NT2/D1 (cell line): ENCODE data around the gene NFKBIA.

Experiments
- DNase-seq: peaks from one replicate; pipeline ENCODE4 v3.0.0-alpha.2; 2011; ENCODE audit warnings: low read depth, low spot score
- H3K27me3 ChIP-seq: 2 replicates; pipeline ENCODE4 v1.6.0; 2011; ENCODE audit warnings: mild to moderate bottlenecking; ENCODE audit not compliant: insufficient read length, insufficient read depth
- H3K36me3 ChIP-seq: 2 replicates; pipeline ENCODE4 v1.6.1; 2011; ENCODE audit warnings: mild to moderate bottlenecking, low read length, mixed read lengths; ENCODE audit not compliant: insufficient read depth, insufficient read length
- H3K4me1 ChIP-seq: 2 replicates; pipeline ENCODE4 v1.5.1; 2011; ENCODE audit not compliant: insufficient read depth, insufficient read length
- H3K4me3 ChIP-seq: 2 replicates; pipeline ENCODE4 v1.5.1; 2011; ENCODE audit warnings: low read depth; ENCODE audit not compliant: insufficient read length
- H3K9ac ChIP-seq: 2 replicates; pipeline ENCODE4 v1.6.0; 2011; ENCODE audit warnings: low read depth; ENCODE audit not compliant: insufficient read length
- H3K9me3 ChIP-seq: 2 replicates; pipeline ENCODE4 v1.5.1; 2011; ENCODE audit warnings: mild to moderate bottlenecking, low read length; ENCODE audit not compliant: insufficient read depth
- SUZ12 ChIP-seq: IDR thresholded peaks from 2 replicates; pipeline ENCODE4 v1.6.1; 2011; ENCODE audit not compliant: insufficient read length, insufficient read depth; ENCODE audit errors: extremely low read depth
- YY1 ChIP-seq: IDR thresholded peaks from 2 replicates; pipeline ENCODE4 v1.6.1; 2011; ENCODE audit not compliant: insufficient read length, insufficient read depth
- ZNF274 ChIP-seq: IDR thresholded peaks from 2 replicates; pipeline ENCODE4 v1.6.1; 2011; ENCODE audit warnings: mild to moderate bottlenecking, low read depth, low read length

NFKBIA gene

DNA sequence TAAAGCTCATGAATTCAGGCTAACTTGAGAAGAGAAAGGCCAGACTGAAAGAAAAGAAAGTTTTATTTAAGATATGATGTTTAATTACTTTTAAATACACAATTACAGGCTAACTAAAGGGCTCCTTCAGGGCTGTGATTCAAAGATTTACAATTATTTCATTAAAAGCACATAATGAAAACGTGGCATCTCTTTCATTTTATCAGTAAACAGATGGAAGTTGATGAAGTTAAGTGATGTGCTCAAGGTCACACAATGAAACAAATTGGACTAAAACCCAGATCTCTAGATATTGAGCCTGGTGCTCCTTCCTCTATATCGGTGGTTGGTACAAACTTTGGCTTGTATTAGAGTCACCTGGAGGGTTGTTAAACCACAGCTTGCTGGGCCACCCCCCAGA is 13.5 kb upstream of the NFKBIA start:
- Histone ChIP-seq H3K4me1 (no peaks in the 10 kb centered on the region), H3K36me3 (no peaks in the 10 kb centered on the region), H3K4me3 (no peak overlapping the region), H3K27me3 (no peaks in the 10 kb centered on the region), H3K9ac (no peak overlapping the region), H3K9me3 (no peaks in the 10 kb centered on the region)
- TF ChIP-seq YY1 (no peak), SUZ12 (no peak), ZNF274 (no peak)
- no peak for DNase-seq

DNA sequence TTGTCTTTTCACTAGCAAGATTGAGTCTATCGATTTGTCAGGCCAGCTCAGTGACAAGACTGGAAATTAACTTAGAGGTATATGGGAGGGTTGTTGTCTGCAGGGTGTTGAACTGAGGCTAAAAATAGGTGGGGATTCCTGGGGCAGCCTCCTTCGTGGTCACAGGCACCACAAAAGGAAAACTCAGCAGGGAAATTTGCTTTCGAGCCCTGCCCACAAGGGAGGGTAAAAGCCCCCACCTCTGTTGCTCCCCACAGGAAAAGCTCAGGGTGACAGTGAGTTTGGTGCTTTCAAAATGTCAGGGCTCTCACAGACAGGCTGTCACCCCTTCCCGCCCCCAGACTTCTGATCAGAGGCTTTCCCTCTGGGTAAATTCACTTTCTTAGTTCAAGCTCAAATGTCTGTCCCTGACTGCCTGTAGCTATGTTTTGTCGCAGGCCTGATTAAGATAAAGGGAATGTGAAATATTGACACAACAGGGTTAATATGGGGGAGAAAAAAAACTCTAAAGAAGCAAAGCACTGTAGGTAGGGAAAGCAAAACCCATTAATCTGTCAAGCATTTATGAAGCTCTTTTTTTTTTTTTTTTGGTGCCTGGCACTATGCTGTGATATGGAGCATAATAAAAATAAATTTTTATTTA is 11.7 kb upstream of the NFKBIA start:
- Histone ChIP-seq H3K9me3 (no peaks in the 10 kb centered on the region), H3K4me3 (no peak overlapping the region), H3K9ac (no peak overlapping the region), H3K4me1 (no peaks in the 10 kb centered on the region), H3K27me3 (no peaks in the 10 kb centered on the region), H3K36me3 (no peaks in the 10 kb centered on the region)
- no peak for DNase-seq
- TF ChIP-seq YY1 = no peak
- no peak for TF ChIP-seq ZNF274
- no peak for TF ChIP-seq SUZ12

DNA sequence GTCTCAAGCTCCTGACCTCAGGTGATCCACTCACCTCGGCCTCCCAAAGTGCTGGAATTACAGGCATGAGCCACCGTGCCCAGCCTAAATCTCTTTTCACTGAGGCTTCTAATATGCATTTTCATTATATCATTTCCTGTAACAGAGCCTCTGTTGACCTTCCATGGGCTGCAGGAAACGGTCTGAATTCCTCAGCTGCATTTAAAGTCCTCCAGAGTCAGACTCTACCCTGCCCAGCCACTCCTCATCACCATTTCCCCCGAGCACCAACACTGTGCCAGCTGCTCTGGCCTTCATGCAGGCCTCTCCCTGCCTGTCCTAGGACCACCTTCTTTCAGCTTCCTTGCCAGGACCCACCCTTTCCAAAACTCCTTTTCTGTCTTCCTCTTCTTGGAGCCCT is 9.8 kb upstream of the NFKBIA start:
- Histone ChIP-seq H3K27me3 (no peaks in the 10 kb centered on the region), H3K4me1 (no peaks in the 10 kb centered on the region), H3K4me3 (no peak overlapping the region), H3K9me3 (no peaks in the 10 kb centered on the region), H3K36me3 (no peaks in the 10 kb centered on the region), H3K9ac (no peak overlapping the region)
- no peak for DNase-seq
- TF ChIP-seq YY1 (no peak), ZNF274 (no peak), SUZ12 (no peak)

DNA sequence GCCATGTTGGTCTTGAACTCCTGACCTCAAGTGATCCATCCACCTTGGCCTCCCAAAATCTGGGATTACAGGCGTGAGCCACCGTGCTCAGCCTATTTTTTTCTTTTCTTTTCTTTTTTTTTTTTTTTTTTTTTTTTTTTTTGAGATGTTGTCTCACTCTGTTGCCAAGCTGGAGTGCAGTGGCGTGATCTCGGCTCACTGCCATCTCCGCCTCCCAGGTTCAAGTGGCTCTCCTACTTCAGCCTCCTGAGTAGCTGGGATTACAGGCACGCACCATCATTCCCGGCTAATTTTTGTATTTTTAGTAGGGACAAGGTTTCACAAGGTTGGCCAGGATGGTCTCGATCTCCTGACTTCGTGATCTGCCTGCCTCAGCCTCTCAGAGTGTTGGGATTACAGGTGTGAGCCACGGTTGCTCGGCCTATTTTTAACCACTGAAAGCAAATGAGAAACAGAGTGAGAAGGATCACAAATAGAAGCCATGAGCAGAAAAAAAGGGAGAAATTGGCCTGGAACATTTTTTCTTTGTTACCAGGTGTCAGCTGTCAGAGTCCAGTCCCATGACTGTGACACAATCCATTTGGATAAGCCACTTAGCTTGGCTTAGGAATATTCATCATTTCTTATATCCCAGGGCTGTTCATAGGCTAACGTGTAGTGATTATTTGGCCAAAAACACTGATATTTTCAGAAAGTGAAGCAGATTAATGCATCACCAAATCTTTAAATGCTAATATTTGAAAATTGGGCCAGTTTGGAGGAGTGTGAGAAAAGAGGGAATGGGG is 7.9 kb upstream of the NFKBIA start:
- no peak overlapping the region for H3K4me3 ChIP-seq
- H3K36me3 ChIP-seq = no peaks in the 10 kb centered on the region
- TF ChIP-seq ZNF274 (no peak), SUZ12 (no peak), YY1 (no peak)
- DNase-seq = no peak
- H3K4me1 ChIP-seq = no peaks in the 10 kb centered on the region
- no peaks in the 10 kb centered on the region for H3K27me3 ChIP-seq
- no peaks in the 10 kb centered on the region for H3K9me3 ChIP-seq
- no peak overlapping the region for H3K9ac ChIP-seq

DNA sequence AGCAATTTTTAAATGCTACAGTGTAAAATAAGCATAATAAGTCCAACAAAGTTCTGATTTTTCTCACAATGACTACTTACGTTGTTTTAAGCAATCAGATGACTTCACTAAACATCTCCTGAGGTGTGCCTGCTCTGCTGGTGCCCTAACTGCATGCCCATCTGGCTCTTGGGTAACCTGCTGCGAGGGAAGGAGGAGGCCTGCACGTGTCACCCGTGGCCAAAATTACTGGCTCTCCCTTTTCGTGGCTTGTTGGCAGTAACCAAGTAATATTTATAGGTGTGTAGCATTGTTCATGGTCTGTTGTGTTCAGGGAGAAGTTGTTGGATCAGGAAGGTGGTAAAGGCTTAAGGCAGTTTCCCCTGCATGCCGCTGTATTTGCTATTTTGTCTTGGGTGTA is 6.3 kb upstream of the NFKBIA start:
- H3K27me3 ChIP-seq = no peaks in the 10 kb centered on the region
- DNase-seq = no peak
- H3K9ac ChIP-seq = no peak overlapping the region
- H3K4me1 ChIP-seq = no peaks in the 10 kb centered on the region
- H3K36me3 ChIP-seq = no peaks in the 10 kb centered on the region
- H3K9me3 ChIP-seq = no peaks in the 10 kb centered on the region
- TF ChIP-seq SUZ12 (no peak), ZNF274 (no peak), YY1 (no peak)
- H3K4me3 ChIP-seq = no peak overlapping the region

DNA sequence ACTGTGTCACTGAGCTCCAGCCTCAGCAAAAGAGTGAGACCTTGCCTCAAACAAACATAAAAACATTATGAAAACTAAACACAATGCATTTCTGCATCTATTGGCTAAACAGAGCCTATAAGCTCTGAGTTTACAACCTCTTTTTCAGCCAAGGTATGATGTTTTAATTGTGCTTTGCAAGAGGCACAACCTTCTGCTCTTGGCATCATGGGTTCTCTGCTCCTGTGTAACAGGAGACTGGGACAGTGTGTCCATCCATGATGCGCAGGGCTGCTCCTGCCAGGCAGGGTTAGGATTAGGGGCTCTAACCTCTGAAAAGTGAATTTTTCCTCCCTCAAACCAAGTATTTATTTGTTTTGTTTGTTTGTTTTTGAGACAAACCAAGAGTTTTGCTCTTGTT is 5.0 kb upstream of the NFKBIA start:
- Histone ChIP-seq H3K4me3 (no peak overlapping the region), H3K9ac (no peak overlapping the region), H3K9me3 (no peaks in the 10 kb centered on the region), H3K4me1 (peaks cover 4% of the 10 kb centered on the region), H3K27me3 (no peaks in the 10 kb centered on the region), H3K36me3 (no peaks in the 10 kb centered on the region)
- DNase-seq = no peak
- no peak for TF ChIP-seq YY1
- no peak for TF ChIP-seq SUZ12
- TF ChIP-seq ZNF274 = no peak

DNA sequence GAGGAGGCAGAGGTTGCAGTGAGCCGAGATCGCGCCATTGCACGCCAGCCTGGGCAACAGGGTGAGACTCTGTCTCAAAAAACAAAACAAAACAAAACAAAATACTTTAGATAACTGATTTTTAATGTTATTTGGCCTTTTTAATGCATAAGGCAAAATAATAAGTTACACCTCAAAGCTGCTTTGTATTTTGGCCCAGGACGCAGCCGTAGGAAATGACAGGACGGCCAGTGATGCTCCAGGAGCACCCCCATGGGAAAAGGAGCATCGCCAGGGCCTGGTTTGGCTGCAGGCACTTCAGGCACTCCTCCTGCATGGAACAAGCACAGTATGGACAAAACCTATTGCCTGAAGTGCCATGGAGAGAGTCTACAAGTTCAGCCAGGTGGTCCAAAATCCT is 3.5 kb upstream of the NFKBIA start:
- no peak overlapping the region for H3K4me3 ChIP-seq
- H3K4me1 ChIP-seq = peaks cover 6% of the 10 kb centered on the region
- H3K9ac ChIP-seq = no peak overlapping the region
- no peaks in the 10 kb centered on the region for H3K9me3 ChIP-seq
- no peaks in the 10 kb centered on the region for H3K27me3 ChIP-seq
- TF ChIP-seq ZNF274 (no peak), SUZ12 (no peak), YY1 (no peak)
- DNase-seq = no peak
- peaks cover 7% of the 10 kb centered on the region for H3K36me3 ChIP-seq
